ENCODE data around the gene HIVEP2.

GRCh38 chr6:142885182-142885867 lies 59.7 kb downstream of the HIVEP2 start:
- TF ChIP-seq CTCF (IDR thresholded peaks at IDR 0.05), result no peak
- TF ChIP-seq TCF7L2 (IDR thresholded peaks at IDR 0.05; ENCODE audit: low read depth, low read length), result no peak

Measured in Panc1 (cell line).